Measurements from ENCODE around the gene SCG2.

SCG2 gene

GRCh38 chr2:223601932-223602666 is at the start of gene SCG2:
Gene SCG2 (minus strand): TSS chr2:223602361. CDS start chr2:223599282, 3,079 bp downstream.
- DNase-seq (ENCODE audit: low read depth): peak; percentile 90

- DNase-seq (ENCODE audit: low read depth): no peak
Measured at GRCh38 chr2:223649554-223650533, 47.7 kb upstream of the SCG2 start.

- DNase-seq (ENCODE audit: low read depth): no peak
Measured at GRCh38 chr2:223648755-223649154, 46.6 kb upstream of the SCG2 start.

- peak; percentile 55 for DNase-seq (ENCODE audit: low read depth)
Measured at GRCh38 chr2:223647258-223647952, 45.2 kb upstream of the SCG2 start.

GRCh38 chr2:223644136-223644535 is 42.0 kb upstream of the SCG2 start:
- no peak for DNase-seq (ENCODE audit: low read depth)

- DNase-seq (ENCODE audit: low read depth): no peak
Measured at GRCh38 chr2:223643309-223643708, 41.1 kb upstream of the SCG2 start.

- peak; percentile 52 for DNase-seq (ENCODE audit: low read depth)
Measured at GRCh38 chr2:223642506-223642905, 40.3 kb upstream of the SCG2 start.

GRCh38 chr2:223641082-223641481 is 38.9 kb upstream of the SCG2 start:
- DNase-seq (ENCODE audit: low read depth): peak; percentile 72

- peak; percentile 45 for DNase-seq (ENCODE audit: low read depth)
Measured at GRCh38 chr2:223635080-223635479, 32.9 kb upstream of the SCG2 start.

GRCh38 chr2:223634238-223634637 is 32.1 kb upstream of the SCG2 start:
- DNase-seq (ENCODE audit: low read depth): no peak

GRCh38 chr2:223633656-223634055 is 31.5 kb upstream of the SCG2 start:
- no peak for DNase-seq (ENCODE audit: low read depth)

- DNase-seq (ENCODE audit: low read depth): no peak
Measured at GRCh38 chr2:223632826-223633225, 30.7 kb upstream of the SCG2 start.

- peak; percentile 92 for DNase-seq (ENCODE audit: low read depth)
Measured at GRCh38 chr2:223626716-223627115, 24.6 kb upstream of the SCG2 start.

GRCh38 chr2:223625652-223626051 is 23.5 kb upstream of the SCG2 start:
- no peak for DNase-seq (ENCODE audit: low read depth)

GRCh38 chr2:223621901-223622300 is 19.7 kb upstream of the SCG2 start:
- DNase-seq (ENCODE audit: low read depth): no peak

- DNase-seq (ENCODE audit: low read depth): no peak
Measured at GRCh38 chr2:223619486-223620129, 17.4 kb upstream of the SCG2 start.

GRCh38 chr2:223618172-223619035 is 16.2 kb upstream of the SCG2 start:
- no peak for DNase-seq (ENCODE audit: low read depth)

GRCh38 chr2:223614534-223614933 is 12.4 kb upstream of the SCG2 start:
- no peak for DNase-seq (ENCODE audit: low read depth)

GRCh38 chr2:223613017-223613950 is 11.1 kb upstream of the SCG2 start:
- DNase-seq (ENCODE audit: low read depth): peak; percentile 98

- DNase-seq (ENCODE audit: low read depth): no peak
Measured at GRCh38 chr2:223612501-223612900, 10.3 kb upstream of the SCG2 start.
